Naive thymus-derived CD4-positive, alpha-beta T cell (primary cell): ENCODE results near the gene ECHS1. TPM values are rescaled to one million over a fixed set of nuclear protein-coding genes. Genes with fewer than 3 reads are reported as not detected.
A peak's percentile ranks its signal among the peaks of the same experiment; 100 is the strongest.

Source experiments
- ATAC-seq: fragments of 150-1000 bp; cut with Tn5 transposase; 2 replicates; pipeline ENCODE4 v1.10.0; 2021; ENCODE audit warnings: mild to moderate bottlenecking, moderate library complexity
- CTCF ChIA-PET: fragments of 350-600 bp; sonication (Branson Sonifier 250); formaldehyde crosslinking; loops from one replicate; lab custom pipeline; 2021; ENCODE audit warnings: antibody characterized with exemption; lab: Charles Lee
- POLR2A ChIA-PET: fragments of 350-600 bp; sonication (Branson Sonifier 250); formaldehyde crosslinking; loops from one replicate; lab custom pipeline; 2021; ENCODE audit warnings: antibody characterized with exemption, inconsistent platforms; lab: Charles Lee
- DNase-seq, 9 donors: peaks; one replicate each; pipeline versions ENCODE4 v3.0.0 to v3.0.0-alpha.2; 2020 to 2022; ENCODE audit warnings: mixed read lengths in 1 of 9
- H3K27ac ChIP-seq: one replicate; pipeline ENCODE4 v1.7.0; 2013; ENCODE audit warnings: mild to moderate bottlenecking, low read depth, low read length, moderate library complexity
- H3K27me3 ChIP-seq, 2 donors: one replicate each; pipeline ENCODE4 v1.7.0; 2013; ENCODE audit warnings: low read length in 2 of 2, mild to moderate bottlenecking in 2 of 2, moderate library complexity in 2 of 2; ENCODE audit not compliant: control insufficient read depth in 2 of 2, insufficient read depth in 2 of 2
- H3K36me3 ChIP-seq, 3 experiments: 1 replicate in 2 of 3; 2 replicates in 1 of 3; pipeline ENCODE4 v1.7.0; 2013; ENCODE audit warnings: low read length in 3 of 3, mild to moderate bottlenecking in 3 of 3, moderate library complexity in 1 of 3; ENCODE audit not compliant: insufficient read depth in 3 of 3, control insufficient read depth in 2 of 3
- H3K4me1 ChIP-seq, 2 donors: one replicate each; pipeline ENCODE4 v1.7.0; 2013; ENCODE audit warnings: low read length in 2 of 2, mild to moderate bottlenecking in 2 of 2, moderate library complexity in 1 of 2; ENCODE audit not compliant: control insufficient read depth in 2 of 2, insufficient read depth in 2 of 2
- H3K4me3 ChIP-seq: 2 replicates; pipeline ENCODE4 v1.7.0; 2013; ENCODE audit warnings: mild to moderate bottlenecking, low read length
- H3K9me3 ChIP-seq, 3 experiments: 1 replicate in 2 of 3; 2 replicates in 1 of 3; pipeline ENCODE4 v1.7.0; 2013; ENCODE audit warnings: low read length in 3 of 3; ENCODE audit not compliant: control insufficient read depth in 2 of 3
- H3K27ac Mint-ChIP-seq, 9 donors: one replicate each; pipeline ENCODE4 v1.8.0; 2020 to 2022; ENCODE audit warnings: mixed read lengths in 9 of 9, mild to moderate bottlenecking in 8 of 9, moderate library complexity in 5 of 9, inconsistent platforms in 2 of 9
- H3K27me3 Mint-ChIP-seq, 5 donors: one replicate each; pipeline ENCODE4 v1.8.0; 2021 to 2022; ENCODE audit warnings: mixed read lengths in 5 of 5, mild to moderate bottlenecking in 1 of 5
- H3K36me3 Mint-ChIP-seq, 5 donors: one replicate each; pipeline ENCODE4 v1.8.0; 2020 to 2022; ENCODE audit warnings: mixed read lengths in 5 of 5, mild to moderate bottlenecking in 3 of 5, inconsistent platforms in 1 of 5
- H3K4me1 Mint-ChIP-seq, 7 donors: one replicate each; pipeline ENCODE4 v1.8.0; 2020 to 2022; ENCODE audit warnings: mixed read lengths in 7 of 7, mild to moderate bottlenecking in 3 of 7, inconsistent platforms in 1 of 7
- H3K4me3 Mint-ChIP-seq, 10 donors: one replicate each; pipeline ENCODE4 v1.8.0; 2020 to 2022; ENCODE audit warnings: mild to moderate bottlenecking in 10 of 10, mixed read lengths in 10 of 10, moderate library complexity in 6 of 10, inconsistent platforms in 2 of 10
- H3K9me3 Mint-ChIP-seq, 11 donors: one replicate each; pipeline ENCODE4 v1.8.0; 2020 to 2022; ENCODE audit warnings: mixed read lengths in 11 of 11, mild to moderate bottlenecking in 4 of 11, inconsistent platforms in 1 of 11, moderate library complexity in 1 of 11
- intact Hi-C, 2 donors: fragments of 100-400 bp; cut with micrococcal nuclease; formaldehyde crosslinking; loops; one replicate each; pipeline ENCODE4 v1.15.1; 2023
- polyA plus RNA-seq, 2 donors: library from polyadenylated mRNA; unstranded; fragments of 300-500 nt; fragmentation: Illumina TruSeq; gene quantifications; one replicate each; pipeline ENCODE4 v1.2.3, GENCODE V29; 2021
- total RNA-seq, 6 experiments: library from RNA in 5 of 6; stranded (reverse) in 5 of 6; gene quantifications; 1 replicate in 5 of 6; 2 replicates in 1 of 6; pipeline ENCODE4 v1.2.3 and lab custom pipeline; 2021 to 2026

The ECHS1 gene
- total and polyA plus RNA-seq, 7 experiments from 2014 or later = 17.5 to 104 (median 30.6) TPM

DNA sequence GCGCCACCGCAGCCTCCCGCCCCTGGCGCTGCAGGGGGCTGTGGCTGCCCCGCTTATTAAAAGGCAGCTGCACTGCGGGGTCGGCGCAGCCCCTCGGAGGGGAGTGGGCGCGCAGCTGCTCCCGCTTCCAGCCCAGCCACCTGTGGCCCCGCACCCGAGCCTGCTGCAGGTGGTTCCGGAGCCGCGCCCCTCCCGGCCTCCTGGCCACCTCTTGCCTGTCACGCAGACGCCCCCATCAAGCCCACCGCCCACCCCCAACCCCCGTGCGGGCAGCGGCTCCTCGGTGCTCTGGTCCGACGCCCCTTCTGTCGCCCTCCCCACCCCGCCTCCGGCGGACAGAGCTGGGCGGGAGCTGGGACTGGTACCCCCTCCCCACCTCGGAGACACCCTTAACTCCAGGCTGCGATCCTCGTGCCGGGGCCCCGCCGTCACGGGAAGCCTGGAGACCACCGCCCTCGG is 37.0 kb downstream of the ECHS1 start:
- H3K9me3 ChIP-seq = no peaks in the 10 kb centered on the region
- H3K36me3 Mint-ChIP-seq = no peaks in the 10 kb centered on the region
- no peaks in the 10 kb centered on the region for H3K27me3 ChIP-seq
- CTCF ChIA-PET = interaction anchor here (1.2 to 1.4 kb wide), 2 partner anchors 42 to 53 kb away, joined by 3 to 4 read pairs; no protein-coding TSS in a partner anchor
- DNase-seq (peak in 1 of 9 donors; percentile 42), ATAC-seq (no peak)
- peak overlapping the region; percentile 65 for H3K4me3 ChIP-seq
- H3K27me3 Mint-ChIP-seq = peaks cover 0 to 36% (median 0%) of the 10 kb centered on the region in 5 donors
- H3K4me3 Mint-ChIP-seq = peak overlapping the region in 4 of 10 donors; percentile 25 to 81 (median 54)
- H3K9me3 Mint-ChIP-seq = peaks cover 0 to 8% (median 0%) of the 10 kb centered on the region in 11 donors
- H3K36me3 ChIP-seq = no peaks in the 10 kb centered on the region
- H3K27ac Mint-ChIP-seq = peak overlapping the region in 1 of 9 donors; percentile 85
- peaks cover 10 to 20% of the 10 kb centered on the region in 2 donors for H3K4me1 ChIP-seq
- H3K27ac ChIP-seq = peak overlapping the region; percentile 78
- POLR2A ChIA-PET = interaction anchor here (0.9 to 3.4 kb wide), 6 partner anchors 9 to 53 kb away, joined by 3 to 16 read pairs (median 4); partner anchors contain the start of genes TUBGCP2 and ZNF511
- intact Hi-C loops = loop anchor here in 1 of 2 donors (2.0 kb wide), 1 partner anchor 59 kb away; the partner anchor contains the start of gene MTG1
- peaks cover 0 to 5% (median 0%) of the 10 kb centered on the region in 7 donors for H3K4me1 Mint-ChIP-seq

DNA sequence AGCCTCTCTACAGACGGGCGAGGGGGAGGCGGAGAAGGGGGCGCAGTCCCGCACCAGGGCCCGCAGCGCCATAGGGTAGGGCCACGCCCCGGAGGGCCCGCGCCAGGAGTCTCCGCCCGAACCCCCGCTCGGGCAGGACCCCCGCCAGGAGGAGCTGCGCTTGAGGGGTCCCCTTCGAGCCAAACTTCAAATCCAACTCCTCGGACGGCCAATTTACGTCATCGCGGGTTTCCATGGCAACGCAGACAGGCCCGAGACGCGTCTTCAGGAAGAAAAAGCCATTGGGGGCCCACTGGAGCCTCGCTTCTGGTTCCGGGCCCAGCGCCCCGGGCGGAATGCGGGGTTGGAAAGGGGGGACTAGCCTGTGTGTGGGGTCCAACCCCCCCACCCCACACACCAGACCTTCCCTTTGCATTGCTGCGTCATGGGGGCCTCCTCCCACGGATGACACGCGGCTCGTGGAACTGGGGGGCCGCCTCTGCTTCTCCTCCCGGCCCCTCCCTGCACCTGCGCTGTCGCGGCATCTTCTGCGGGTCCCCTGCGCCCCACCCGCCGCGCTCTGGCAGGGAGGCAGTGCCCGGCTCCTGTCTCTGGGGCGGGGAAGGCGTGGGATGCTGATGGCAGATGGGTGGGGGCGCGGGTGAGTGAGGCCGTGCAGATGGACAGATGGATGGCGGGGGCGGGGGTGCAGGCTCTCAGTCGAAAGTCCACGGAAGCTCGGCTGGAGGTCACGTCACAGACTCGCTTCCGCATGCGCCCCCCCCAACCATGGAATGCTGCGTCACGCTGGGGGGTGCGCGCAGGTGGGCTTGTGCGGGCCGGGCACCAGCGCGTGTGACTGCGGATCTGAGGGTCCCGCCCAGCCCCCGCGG is 37.7 kb downstream of the ECHS1 start:
- H3K9me3 ChIP-seq = no peaks in the 10 kb centered on the region
- H3K4me3 ChIP-seq = peak overlapping the region; percentile 65
- Mint-ChIP-seq H3K4me1 (peaks cover 0 to 5% (median 0%) of the 10 kb centered on the region in 7 donors), H3K36me3 (no peaks in the 10 kb centered on the region), H3K27ac (peak overlapping the region in 8 of 9 donors; percentile 50 to 93 (median 78)), H3K4me3 (peak overlapping the region in 9 of 10 donors; percentile 48 to 81 (median 68)), H3K27me3 (peaks cover 0 to 41% (median 0%) of the 10 kb centered on the region in 5 donors), H3K9me3 (peaks cover 0 to 8% (median 0%) of the 10 kb centered on the region in 11 donors)
- no peaks in the 10 kb centered on the region for H3K36me3 ChIP-seq
- peak overlapping the region; percentile 78 for H3K27ac ChIP-seq
- ATAC-seq = peak; percentile 53
- peaks cover 10 to 20% of the 10 kb centered on the region in 2 donors for H3K4me1 ChIP-seq
- peak; percentile 56 to 95 (median 81) for DNase-seq
- no peaks in the 10 kb centered on the region for H3K27me3 ChIP-seq
- intact Hi-C loops = loop anchor here in 1 of 2 donors (1.0 to 2.0 kb wide), 5 partner anchors 26 to 59 kb away; partner anchors contain the start of genes ECHS1 and MTG1
- ChIA-PET POLR2A (interaction anchor here (0.6 to 3.4 kb wide), 8 partner anchors 8 to 56 kb away, joined by 3 to 16 read pairs (median 3); partner anchors contain the start of gene ECHS1), CTCF (interaction anchor here (1.4 kb wide), 1 partner anchor 54 kb away, joined by 3 read pairs; no protein-coding TSS in a partner anchor)

GRCh38 chr10:133334503-133335245 is 38.5 kb downstream of the ECHS1 start:
- intact Hi-C loops = loop anchor here in 1 of 2 donors (1.0 kb wide), 4 partner anchors 25 to 56 kb away; partner anchors contain the start of gene ECHS1
- peaks cover 13 to 24% of the 10 kb centered on the region in 2 donors for H3K4me1 ChIP-seq
- Mint-ChIP-seq H3K27ac (peak overlapping the region; percentile 9 to 93 (median 84)), H3K4me3 (peak overlapping the region in 9 of 10 donors; percentile 62 to 88 (median 78)), H3K27me3 (peaks cover 0 to 47% (median 3%) of the 10 kb centered on the region in 5 donors), H3K36me3 (no peaks in the 10 kb centered on the region), H3K4me1 (peaks cover 0 to 8% (median 4%) of the 10 kb centered on the region in 7 donors), H3K9me3 (peaks cover 0 to 8% (median 0%) of the 10 kb centered on the region in 11 donors)
- ATAC-seq (peak; percentile 16), DNase-seq (peak in 1 of 9 donors; percentile 30)
- H3K27me3 ChIP-seq = no peaks in the 10 kb centered on the region
- CTCF ChIA-PET = no interaction called here
- H3K9me3 ChIP-seq = no peaks in the 10 kb centered on the region
- POLR2A ChIA-PET = interaction anchor here (0.7 to 3.4 kb wide), 3 partner anchors 10 to 55 kb away, joined by 3 to 16 read pairs (median 11); no protein-coding TSS in a partner anchor
- no peaks in the 10 kb centered on the region for H3K36me3 ChIP-seq
- peak overlapping the region; percentile 65 for H3K4me3 ChIP-seq
- peak overlapping the region; percentile 78 for H3K27ac ChIP-seq

- Mint-ChIP-seq H3K9me3 (peaks cover 0 to 8% (median 0%) of the 10 kb centered on the region in 11 donors), H3K4me1 (peaks cover 0 to 11% (median 5%) of the 10 kb centered on the region in 7 donors), H3K27me3 (peaks cover 6 to 62% (median 8%) of the 10 kb centered on the region in 5 donors), H3K36me3 (no peaks in the 10 kb centered on the region), H3K27ac (peak overlapping the region in 5 of 9 donors; percentile 14 to 67 (median 55)), H3K4me3 (peak overlapping the region in 1 of 10 donors; percentile 12)
- ChIA-PET POLR2A (no interaction called here), CTCF (interaction anchor here (1.0 kb wide), 1 partner anchor 23 kb away, joined by 3 read pairs; no protein-coding TSS in a partner anchor)
- ATAC-seq (no peak), DNase-seq (no peak)
- Histone ChIP-seq H3K27ac (no peak overlapping the region), H3K9me3 (no peaks in the 10 kb centered on the region), H3K27me3 (peaks cover 0 to 3% of the 10 kb centered on the region in 2 donors), H3K4me1 (peaks cover 13 to 24% of the 10 kb centered on the region in 2 donors), H3K4me3 (no peak overlapping the region), H3K36me3 (no peaks in the 10 kb centered on the region)
- intact Hi-C loops = no loop called here
These were observed 40.0 kb downstream of the ECHS1 start for GRCh38 chr10:133332936-133333699.

GRCh38 chr10:133329491-133330202 is 43.5 kb downstream of the ECHS1 start:
- H3K4me3 ChIP-seq = no peak overlapping the region
- ATAC-seq (peak; percentile 92), DNase-seq (peak; percentile 72 to 88 (median 82))
- Mint-ChIP-seq H3K27me3 (peaks cover 12 to 78% (median 19%) of the 10 kb centered on the region in 5 donors), H3K27ac (no peak overlapping the region), H3K4me1 (peaks cover 4 to 18% (median 12%) of the 10 kb centered on the region in 7 donors), H3K4me3 (peak overlapping the region in 8 of 10 donors; percentile 10 to 58 (median 42)), H3K9me3 (peaks cover 0 to 8% (median 0%) of the 10 kb centered on the region in 11 donors), H3K36me3 (no peaks in the 10 kb centered on the region)
- no peaks in the 10 kb centered on the region for H3K9me3 ChIP-seq
- ChIA-PET CTCF (interaction anchor here (0.5 to 1.9 kb wide), 19 partner anchors 8 to 284 kb away, joined by 3 to 17 read pairs (median 4); partner anchors contain the start of gene FUOM), POLR2A (interaction anchor here (0.6 to 1.0 kb wide), 2 partner anchors 60 to 706 kb away, joined by 3 to 4 read pairs; no protein-coding TSS in a partner anchor)
- intact Hi-C loops = loop anchor here (1.0 to 5.0 kb wide), 11 partner anchors 28 to 387 kb away; partner anchors contain the start of genes MTG1 (in 2 of the 2), CFAP46 (in 1 of the 2), PAOX (in 1 of the 2) and SCART1 (in 1 of the 2)
- peaks cover 8 to 12% of the 10 kb centered on the region in 2 donors for H3K27me3 ChIP-seq
- H3K36me3 ChIP-seq = no peaks in the 10 kb centered on the region
- no peak overlapping the region for H3K27ac ChIP-seq
- peaks cover 8 to 18% of the 10 kb centered on the region in 2 donors for H3K4me1 ChIP-seq
